Activated T-helper 2 cell treated with anti-CD3 and anti-CD28 coated beads, Interferon-gamma antibody, Interleukin-2, Interleukin-4, amounts not matched to agents 10 μg/mL and 5 μg/mL and 100 μg/mL, durations not matched to agents 14 hours and 24 hours and 36 hours (primary cell): ENCODE measurements around the gene CREB3L2. TPM values are rescaled to one million over a fixed set of nuclear protein-coding genes. Genes with fewer than 3 reads are reported as not detected.
A peak's percentile ranks its signal among the peaks of the same experiment; 100 is the strongest.
"Not testable (repeated sequence)": the region's sequence is repeated elsewhere in the genome, so short reads cannot be mapped to it uniquely, and the experiment has no call there.

Experiments used
- DNase-seq: peaks from one replicate; pipeline ENCODE4 v3.0.0; 2021; ENCODE audit warnings: low spot score
- H3K27ac Mint-ChIP-seq: one replicate; pipeline ENCODE4 v1.8.0; 2021; ENCODE audit warnings: mixed read lengths
- H3K27me3 Mint-ChIP-seq: one replicate; pipeline ENCODE4 v1.8.0; 2021; ENCODE audit warnings: low read depth, mixed read lengths
- H3K36me3 Mint-ChIP-seq: one replicate; pipeline ENCODE4 v1.8.0; 2021; ENCODE audit warnings: low read depth, mixed read lengths
- H3K4me1 Mint-ChIP-seq: one replicate; pipeline ENCODE4 v1.8.0; 2021; ENCODE audit warnings: low read depth, mixed read lengths
- H3K4me3 Mint-ChIP-seq: one replicate; pipeline ENCODE4 v1.8.0; 2021; ENCODE audit warnings: low read depth, mild to moderate bottlenecking, moderate library complexity, mixed read lengths
- H3K9me3 Mint-ChIP-seq: one replicate; pipeline ENCODE4 v1.8.0; 2021; ENCODE audit warnings: mixed read lengths
- intact Hi-C: fragments of 100-400 bp; cut with micrococcal nuclease; formaldehyde crosslinking; loops from one replicate; pipeline ENCODE4 v1.15.1; 2023
- total RNA-seq: library from RNA; stranded (reverse); gene quantifications from 2 replicates; pipeline ENCODE4 v1.2.3, GENCODE V29; 2022

The CREB3L2 gene
- 58.6 and 65.6 TPM in 2 replicates for total RNA-seq

DNA sequence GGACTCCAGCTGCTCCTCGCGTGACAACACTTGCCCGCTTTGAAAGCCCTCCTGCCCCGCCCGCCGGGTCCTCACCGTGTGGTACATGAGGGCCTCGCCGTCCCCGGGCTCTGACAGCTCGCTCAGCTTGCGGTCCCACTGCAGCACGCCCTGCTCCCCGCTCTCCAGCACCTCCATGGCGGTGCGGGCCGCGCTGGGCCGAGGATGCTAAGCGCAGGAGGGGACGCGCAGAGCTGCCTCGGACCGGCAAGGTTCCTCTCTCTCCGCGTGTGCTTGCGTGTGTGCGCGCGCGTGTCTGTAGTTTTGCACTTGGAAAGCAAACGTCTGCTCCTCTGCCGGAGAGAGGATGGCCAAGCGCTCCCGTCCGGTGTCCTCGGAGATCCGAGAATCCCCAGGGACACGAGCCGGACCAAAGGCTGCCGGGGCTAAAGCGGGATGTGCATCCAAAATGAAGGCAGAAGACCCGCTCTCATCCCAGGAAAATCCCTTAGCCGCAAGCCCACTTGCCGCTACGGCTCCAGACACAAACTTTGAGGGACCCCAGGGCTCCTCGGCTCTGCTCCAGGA lies at the start of gene CREB3L2:
CREB3L2 (minus strand) TSS at position 558 of the 567 bp plus-strand sequence; CDS start at position 177, 381 bp downstream.
- peaks cover 29% of the 10 kb centered on the region for H3K36me3 Mint-ChIP-seq
- H3K27ac Mint-ChIP-seq = peak within 1 kb of the TSS; percentile 93
- H3K27me3 Mint-ChIP-seq = no peaks in the 10 kb centered on the region
- intact Hi-C loops = loop anchor here (1.0 to 10.0 kb wide), 7 partner anchors 8 to 876 kb away; partner anchors contain the start of gene TRIM24
- peaks cover 42% of the 10 kb centered on the region for H3K4me1 Mint-ChIP-seq
- DNase-seq = peak; percentile 67
- no peaks in the 10 kb centered on the region for H3K9me3 Mint-ChIP-seq
- H3K4me3 Mint-ChIP-seq = peak within 1 kb of the TSS; percentile 96

GRCh38 chr7:138049505-138050116 lies 47.7 kb upstream of the CREB3L2 start:
- no peak overlapping the region for H3K27ac Mint-ChIP-seq
- H3K4me1 Mint-ChIP-seq = no peaks in the 10 kb centered on the region
- H3K36me3 Mint-ChIP-seq = no peaks in the 10 kb centered on the region
- H3K4me3 Mint-ChIP-seq = no peak overlapping the region
- intact Hi-C loops = no loop called here
- peaks cover 7% of the 10 kb centered on the region for H3K27me3 Mint-ChIP-seq
- no peak for DNase-seq
- H3K9me3 Mint-ChIP-seq = no peaks in the 10 kb centered on the region

DNA sequence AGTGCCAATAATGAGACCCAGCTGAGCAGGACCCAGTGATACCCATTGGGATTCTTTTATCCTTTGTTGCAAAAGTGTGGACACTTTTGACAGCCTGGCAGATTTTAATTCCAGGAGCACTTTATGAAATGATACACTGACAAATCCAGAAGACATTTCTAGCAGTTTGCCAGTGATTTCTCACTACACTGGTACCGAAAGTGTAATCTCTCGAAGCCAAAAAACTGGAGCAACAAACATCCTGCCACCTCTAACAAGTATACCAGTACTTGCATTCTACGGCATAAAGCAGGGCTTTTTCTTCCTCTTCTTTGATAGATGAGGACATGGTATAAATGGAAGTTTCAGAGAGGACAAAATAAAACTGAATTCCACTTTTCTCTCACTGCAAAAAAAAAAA lies 46.0 kb upstream of the CREB3L2 start:
- intact Hi-C loops = no loop called here
- Mint-ChIP-seq H3K27me3 (peaks cover 9% of the 10 kb centered on the region), H3K4me1 (no peaks in the 10 kb centered on the region), H3K27ac (no peak overlapping the region), H3K4me3 (no peak overlapping the region), H3K36me3 (no peaks in the 10 kb centered on the region), H3K9me3 (no peaks in the 10 kb centered on the region)
- DNase-seq = no peak

DNA sequence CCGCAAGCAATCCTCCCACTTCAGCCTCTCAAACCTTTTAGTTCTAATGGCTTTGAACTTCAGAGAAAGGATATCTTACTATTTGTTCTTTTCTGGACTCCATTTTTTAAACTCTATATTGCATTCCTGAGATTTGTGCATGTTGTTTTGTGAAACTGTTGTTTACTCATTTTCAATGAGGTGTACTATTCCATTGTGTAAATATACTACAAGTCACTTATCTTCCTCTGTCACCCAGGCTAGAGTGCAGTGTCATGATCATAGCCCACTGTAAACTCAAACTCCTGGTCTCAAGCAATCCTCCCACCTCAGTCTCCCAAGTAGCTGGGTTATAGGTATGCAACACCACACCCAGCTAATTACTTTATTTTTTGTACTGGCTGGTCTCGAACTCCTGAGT lies 43.0 kb upstream of the CREB3L2 start:
- Mint-ChIP-seq H3K36me3 (no peaks in the 10 kb centered on the region), H3K4me1 (no peaks in the 10 kb centered on the region), H3K27ac (no peak overlapping the region), H3K9me3 (no peaks in the 10 kb centered on the region), H3K4me3 (no peak overlapping the region), H3K27me3 (peaks cover 9% of the 10 kb centered on the region)
- DNase-seq = no peak
- intact Hi-C loops = no loop called here

GRCh38 chr7:138040063-138040462 lies 38.2 kb upstream of the CREB3L2 start:
- H3K4me3 Mint-ChIP-seq, H3K4me1 Mint-ChIP-seq, H3K27ac Mint-ChIP-seq, DNase-seq, H3K9me3 Mint-ChIP-seq, intact Hi-C loops, H3K36me3 Mint-ChIP-seq, H3K27me3 Mint-ChIP-seq: not testable (repeated sequence)

- no peak overlapping the region for H3K27ac Mint-ChIP-seq
- no peaks in the 10 kb centered on the region for H3K4me1 Mint-ChIP-seq
- peaks cover 3% of the 10 kb centered on the region for H3K36me3 Mint-ChIP-seq
- peaks cover 4% of the 10 kb centered on the region for H3K9me3 Mint-ChIP-seq
- no peak overlapping the region for H3K4me3 Mint-ChIP-seq
- peaks cover 2% of the 10 kb centered on the region for H3K27me3 Mint-ChIP-seq
- intact Hi-C loops = no loop called here
- no peak for DNase-seq
Measured at GRCh38 chr7:138036135-138036534, 34.2 kb upstream of the CREB3L2 start.

DNA sequence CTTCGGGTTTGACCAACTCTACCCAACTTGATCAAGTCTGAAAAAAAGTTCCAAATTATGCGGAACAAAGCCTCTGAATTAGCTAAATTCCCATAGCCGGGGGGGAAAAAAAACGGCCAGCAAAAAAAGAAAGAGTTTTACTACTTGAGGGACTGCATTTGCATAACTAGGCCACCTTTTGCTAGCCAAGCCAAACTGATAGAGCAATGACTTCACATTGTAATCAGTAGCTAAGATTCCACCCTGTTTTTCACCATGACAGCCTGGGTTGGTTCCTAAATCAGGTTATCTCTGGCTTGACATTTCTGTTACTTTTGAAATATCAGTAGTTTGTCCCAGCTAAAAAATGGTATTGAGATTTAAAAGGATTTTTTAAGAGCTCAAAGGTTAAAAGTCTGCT lies 31.4 kb upstream of the CREB3L2 start:
- intact Hi-C loops = no loop called here

DNA sequence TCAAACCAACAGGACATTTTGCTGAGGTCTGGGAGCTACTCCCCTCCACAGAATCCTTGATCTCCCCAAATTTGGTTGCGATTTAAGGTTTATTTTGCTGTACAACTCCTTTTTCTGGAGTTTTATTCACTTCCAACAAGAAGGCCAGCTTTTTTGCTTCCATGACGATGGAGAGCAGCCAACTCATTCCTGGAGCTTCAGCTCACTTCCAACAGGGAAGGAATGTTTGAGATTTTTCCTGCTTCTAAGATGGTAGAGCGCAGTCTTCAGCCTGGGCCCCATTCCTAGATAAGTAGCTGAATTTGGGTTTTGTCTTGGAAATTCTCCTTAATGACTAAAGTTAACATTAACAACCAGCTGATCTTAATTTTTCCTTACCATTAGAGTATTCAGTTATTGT lies 30.9 kb upstream of the CREB3L2 start:
- Mint-ChIP-seq H3K27ac (no peak overlapping the region), H3K36me3 (peaks cover 3% of the 10 kb centered on the region), H3K4me3 (no peak overlapping the region), H3K4me1 (no peaks in the 10 kb centered on the region), H3K9me3 (peaks cover 4% of the 10 kb centered on the region), H3K27me3 (peaks cover 4% of the 10 kb centered on the region)
- intact Hi-C loops = no loop called here
- DNase-seq = no peak

More for the DNA sequence above, 31.4 kb upstream of the CREB3L2 start:
- DNase-seq = no peak
- Mint-ChIP-seq H3K27ac (no peak overlapping the region), H3K9me3 (peaks cover 4% of the 10 kb centered on the region), H3K36me3 (peaks cover 3% of the 10 kb centered on the region), H3K4me3 (no peak overlapping the region), H3K27me3 (peaks cover 4% of the 10 kb centered on the region), H3K4me1 (no peaks in the 10 kb centered on the region)

GRCh38 chr7:138032186-138032585 lies 30.3 kb upstream of the CREB3L2 start:
- H3K27me3 Mint-ChIP-seq = peaks cover 4% of the 10 kb centered on the region
- H3K36me3 Mint-ChIP-seq = peaks cover 3% of the 10 kb centered on the region
- H3K27ac Mint-ChIP-seq = no peak overlapping the region
- no peak overlapping the region for H3K4me3 Mint-ChIP-seq
- H3K9me3 Mint-ChIP-seq = peaks cover 4% of the 10 kb centered on the region
- no peak for DNase-seq
- intact Hi-C loops = no loop called here
- H3K4me1 Mint-ChIP-seq = no peaks in the 10 kb centered on the region

DNA sequence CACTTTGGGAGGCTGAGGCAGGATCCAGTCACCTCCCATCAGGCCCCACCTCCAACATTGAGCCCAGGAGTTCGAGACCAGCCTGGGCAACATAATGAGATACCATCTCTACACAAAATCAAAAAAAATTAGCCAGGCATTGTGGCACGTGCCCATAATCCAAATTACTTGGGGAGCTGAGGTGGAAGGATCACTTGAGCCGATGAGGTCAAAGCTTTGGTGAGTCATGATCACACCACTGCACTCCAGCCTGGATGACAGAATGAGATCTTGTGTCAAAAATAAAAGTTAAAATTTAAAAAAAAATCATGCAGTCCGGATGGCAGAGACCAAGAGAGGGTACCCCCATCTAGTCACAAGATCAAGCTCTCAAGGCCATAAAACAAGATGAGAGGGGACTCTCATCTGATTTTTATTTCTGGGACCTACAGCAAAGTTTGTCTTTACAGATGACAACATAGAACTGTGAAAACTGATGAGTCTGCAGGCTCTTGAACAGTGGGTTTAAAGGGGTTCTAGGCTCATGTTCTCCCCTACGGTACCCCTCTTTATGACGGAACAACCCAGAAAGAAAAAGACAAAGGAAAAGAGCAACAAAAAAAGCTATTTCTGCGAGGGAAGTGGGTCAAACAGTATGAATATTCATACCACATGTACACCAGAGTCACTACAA lies 28.9 kb upstream of the CREB3L2 start:
- DNase-seq = no peak
- no peaks in the 10 kb centered on the region for H3K4me1 Mint-ChIP-seq
- no peak overlapping the region for H3K27ac Mint-ChIP-seq
- H3K27me3 Mint-ChIP-seq = peaks cover 6% of the 10 kb centered on the region
- H3K9me3 Mint-ChIP-seq = peaks cover 4% of the 10 kb centered on the region
- intact Hi-C loops = no loop called here
- H3K36me3 Mint-ChIP-seq = no peaks in the 10 kb centered on the region
- no peak overlapping the region for H3K4me3 Mint-ChIP-seq

- no peak overlapping the region for H3K27ac Mint-ChIP-seq
- H3K4me1 Mint-ChIP-seq = no peaks in the 10 kb centered on the region
- no peaks in the 10 kb centered on the region for H3K36me3 Mint-ChIP-seq
- H3K4me3 Mint-ChIP-seq = no peak overlapping the region
- peaks cover 6% of the 10 kb centered on the region for H3K27me3 Mint-ChIP-seq
- DNase-seq = no peak
- H3K9me3 Mint-ChIP-seq = peaks cover 9% of the 10 kb centered on the region
- intact Hi-C loops = no loop called here
Measured at GRCh38 chr7:138029941-138030340, 28.1 kb upstream of the CREB3L2 start.

- intact Hi-C loops = no loop called here
- Mint-ChIP-seq H3K27ac (no peak overlapping the region), H3K4me1 (no peaks in the 10 kb centered on the region)
Measured at GRCh38 chr7:138029126-138029525, 27.2 kb upstream of the CREB3L2 start.

GRCh38 chr7:138027100-138027499 lies 25.2 kb upstream of the CREB3L2 start:
- Mint-ChIP-seq H3K36me3 (no peaks in the 10 kb centered on the region), H3K9me3 (peaks cover 12% of the 10 kb centered on the region), H3K4me3 (no peak overlapping the region), H3K27ac (no peak overlapping the region), H3K27me3 (peaks cover 6% of the 10 kb centered on the region), H3K4me1 (peaks cover 3% of the 10 kb centered on the region)
- DNase-seq = no peak
- intact Hi-C loops = no loop called here

More at GRCh38 chr7:138029126-138029525, 27.2 kb upstream of the CREB3L2 start:
- Mint-ChIP-seq H3K27me3 (peaks cover 6% of the 10 kb centered on the region), H3K4me3 (no peak overlapping the region), H3K36me3 (no peaks in the 10 kb centered on the region), H3K9me3 (peaks cover 9% of the 10 kb centered on the region)
- no peak for DNase-seq
